A673 (cell line): ENCODE measurements around the gene GPR78. TPM values are rescaled to one million over a fixed set of nuclear protein-coding genes. Genes with fewer than 3 reads are reported as not detected.

Experiments used
- BruUV-seq: library from RNA; stranded (reverse); fragments of 400-500 nt; replicated peaks from 2 replicates; lab custom pipeline; 2021; lab: Mats Ljungman, UMichigan
- CTCF ChIA-PET: fragments of 300-600 bp; sonication (Branson Sonifier 250); formaldehyde crosslinking; loops from one replicate; lab custom pipeline; 2022; ENCODE audit warnings: antibody characterized with exemption; lab: Charles Lee
- POLR2A ChIA-PET: fragments of 300-600 bp; sonication (Branson Sonifier 250); formaldehyde crosslinking; loops from one replicate; lab custom pipeline; 2022; ENCODE audit warnings: antibody characterized with exemption; ENCODE audit not compliant: low non-redundant PET; lab: Charles Lee
- DNase-seq: peaks from one replicate; pipeline ENCODE4 v3.0.0-alpha.2; 2015; ENCODE audit warnings: low spot score
- H3K27ac ChIP-seq: fragments of 200-600 bp; sonication (generic); 2 replicates; pipeline ENCODE4 v1.5.1; 2016; ENCODE audit warnings: mixed run types, low read depth, mild to moderate bottlenecking, mixed read lengths, antibody characterized with exemption, low read length; ENCODE audit not compliant: poor library complexity, severe bottlenecking
- H3K27me3 ChIP-seq: fragments of 200-600 bp; sonication (generic); replicated peaks from 2 replicates; pipeline ENCODE4 v1.6.1; 2017; ENCODE audit warnings: mixed run types, low read depth, mild to moderate bottlenecking, mixed read lengths, antibody characterized with exemption, low read length; ENCODE audit not compliant: insufficient read depth, poor library complexity
- H3K36me3 ChIP-seq: fragments of 200-600 bp; sonication (generic); 2 replicates; pipeline ENCODE4 v1.6.1; 2016; ENCODE audit warnings: mixed run types, mild to moderate bottlenecking, mixed read lengths, antibody characterized with exemption, low read length; ENCODE audit not compliant: insufficient read depth, poor library complexity, severe bottlenecking
- H3K4me1 ChIP-seq: fragments of 200-600 bp; sonication (generic); 2 replicates; pipeline ENCODE4 v1.6.1; 2017; ENCODE audit warnings: mixed run types, mild to moderate bottlenecking, mixed read lengths, antibody characterized with exemption, low read length; ENCODE audit not compliant: insufficient read depth, poor library complexity, severe bottlenecking
- H3K4me3 ChIP-seq: fragments of 200-600 bp; sonication (generic); 2 replicates; pipeline ENCODE4 v1.5.1; 2016; ENCODE audit warnings: low read depth, mixed run types, mild to moderate bottlenecking, mixed read lengths, low read length; ENCODE audit not compliant: poor library complexity, severe bottlenecking
- H3K9me3 ChIP-seq: fragments of 200-600 bp; sonication (generic); 2 replicates; pipeline ENCODE4 v1.6.1; 2016; ENCODE audit warnings: mixed run types, low read depth, mild to moderate bottlenecking, mixed read lengths, antibody characterized with exemption, low read length; ENCODE audit not compliant: poor library complexity, severe bottlenecking
- EZH2 ChIP-seq: fragments of 200-600 bp; sonication (generic); IDR thresholded peaks from 2 replicates; pipeline ENCODE4 v1.6.1; 2017; ENCODE audit warnings: borderline replicate concordance, low read depth, mild to moderate bottlenecking, mixed read lengths, antibody characterized with exemption, low read length; ENCODE audit not compliant: poor library complexity, severe bottlenecking
- intact Hi-C: fragments of 100-400 bp; cut with micrococcal nuclease; formaldehyde crosslinking; loops from one replicate; pipeline ENCODE4 v1.10.0; 2022; ENCODE audit not compliant: unreplicated experiment
- total RNA-seq: library from RNA; stranded (reverse); gene quantifications from 2 replicates; pipeline ENCODE4 v1.2.3, GENCODE V29; 2021
- TF ChIP-seq, protein P1 (sequence below): fragments of 300-800, 200-600 bp; sonication (generic); conservative IDR thresholded peaks from 2 replicates; pipeline ENCODE4 v1.5.1; 2017; ENCODE audit warnings: low read depth, mild to moderate bottlenecking, antibody characterized with exemption, low read length, moderate library complexity, mixed read lengths

GPR78 gene
- total RNA-seq, 1 experiment from 2014 or later: not detected

DNA sequence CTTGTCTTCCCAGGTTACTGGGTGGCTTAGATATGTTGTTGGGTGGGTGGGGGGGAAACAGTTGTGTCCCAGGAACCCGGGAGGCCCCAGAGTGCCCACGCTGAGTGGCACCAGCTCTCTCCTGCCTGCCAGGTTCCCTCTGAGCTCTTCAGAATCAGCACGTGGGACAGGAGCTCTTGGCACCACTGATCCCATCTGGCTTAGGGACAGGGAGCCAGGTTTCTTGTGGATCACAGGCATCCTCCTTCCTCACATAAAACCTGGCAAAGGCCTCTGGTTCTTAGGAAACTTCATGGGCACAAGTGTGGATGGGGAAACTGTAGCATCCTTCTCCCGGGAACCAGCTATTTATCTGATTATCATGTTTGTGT, 3.4 kb downstream of the GPR78 start:
- H3K27me3 ChIP-seq: peaks cover 56% of the 10 kb centered on the region
- no peaks in the 10 kb centered on the region for H3K9me3 ChIP-seq
- TF ChIP-seq EZH2: no peak
- TF ChIP-seq, protein P1, sequence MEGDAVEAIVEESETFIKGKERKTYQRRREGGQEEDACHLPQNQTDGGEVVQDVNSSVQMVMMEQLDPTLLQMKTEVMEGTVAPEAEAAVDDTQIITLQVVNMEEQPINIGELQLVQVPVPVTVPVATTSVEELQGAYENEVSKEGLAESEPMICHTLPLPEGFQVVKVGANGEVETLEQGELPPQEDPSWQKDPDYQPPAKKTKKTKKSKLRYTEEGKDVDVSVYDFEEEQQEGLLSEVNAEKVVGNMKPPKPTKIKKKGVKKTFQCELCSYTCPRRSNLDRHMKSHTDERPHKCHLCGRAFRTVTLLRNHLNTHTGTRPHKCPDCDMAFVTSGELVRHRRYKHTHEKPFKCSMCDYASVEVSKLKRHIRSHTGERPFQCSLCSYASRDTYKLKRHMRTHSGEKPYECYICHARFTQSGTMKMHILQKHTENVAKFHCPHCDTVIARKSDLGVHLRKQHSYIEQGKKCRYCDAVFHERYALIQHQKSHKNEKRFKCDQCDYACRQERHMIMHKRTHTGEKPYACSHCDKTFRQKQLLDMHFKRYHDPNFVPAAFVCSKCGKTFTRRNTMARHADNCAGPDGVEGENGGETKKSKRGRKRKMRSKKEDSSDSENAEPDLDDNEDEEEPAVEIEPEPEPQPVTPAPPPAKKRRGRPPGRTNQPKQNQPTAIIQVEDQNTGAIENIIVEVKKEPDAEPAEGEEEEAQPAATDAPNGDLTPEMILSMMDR: no peak
- POLR2A ChIA-PET: no interaction called here
- H3K4me3 ChIP-seq: no peak overlapping the region
- intact Hi-C loops: no loop called here
- DNase-seq: no peak
- no peaks in the 10 kb centered on the region for H3K36me3 ChIP-seq
- no peak overlapping the region for H3K27ac ChIP-seq
- no TSS peak for BruUV-seq
- no peaks in the 10 kb centered on the region for H3K4me1 ChIP-seq
- CTCF ChIA-PET: no interaction called here

DNA sequence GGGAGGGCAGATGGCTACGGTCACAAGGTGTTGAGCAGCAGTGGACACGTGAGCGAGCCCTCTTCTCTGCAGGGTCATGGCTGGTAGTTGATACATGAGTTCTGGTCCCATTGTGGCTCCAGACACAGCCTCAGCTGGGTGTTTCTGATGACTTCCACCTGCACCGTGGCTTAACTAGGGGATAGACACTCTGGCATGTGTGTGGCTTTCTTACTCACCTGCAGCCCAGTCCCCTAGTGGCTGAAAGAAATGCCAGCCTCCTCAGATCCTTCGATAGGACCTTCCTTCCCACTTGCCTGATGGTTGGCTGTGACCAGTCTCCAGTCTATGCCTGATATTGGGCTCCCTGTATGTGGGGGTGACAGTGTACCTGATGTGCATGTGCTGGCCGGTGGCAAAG, 5.0 kb downstream of the GPR78 start:
- no TSS peak for BruUV-seq
- Histone ChIP-seq H3K4me1 (no peaks in the 10 kb centered on the region), H3K27me3 (peaks cover 63% of the 10 kb centered on the region), H3K36me3 (no peaks in the 10 kb centered on the region), H3K9me3 (no peaks in the 10 kb centered on the region), H3K27ac (no peak overlapping the region), H3K4me3 (no peak overlapping the region)
- ChIA-PET POLR2A (no interaction called here), CTCF (no interaction called here)
- intact Hi-C loops: no loop called here
- no peak for DNase-seq
- no peak for TF ChIP-seq EZH2
- TF ChIP-seq, protein P1: no peak

DNA sequence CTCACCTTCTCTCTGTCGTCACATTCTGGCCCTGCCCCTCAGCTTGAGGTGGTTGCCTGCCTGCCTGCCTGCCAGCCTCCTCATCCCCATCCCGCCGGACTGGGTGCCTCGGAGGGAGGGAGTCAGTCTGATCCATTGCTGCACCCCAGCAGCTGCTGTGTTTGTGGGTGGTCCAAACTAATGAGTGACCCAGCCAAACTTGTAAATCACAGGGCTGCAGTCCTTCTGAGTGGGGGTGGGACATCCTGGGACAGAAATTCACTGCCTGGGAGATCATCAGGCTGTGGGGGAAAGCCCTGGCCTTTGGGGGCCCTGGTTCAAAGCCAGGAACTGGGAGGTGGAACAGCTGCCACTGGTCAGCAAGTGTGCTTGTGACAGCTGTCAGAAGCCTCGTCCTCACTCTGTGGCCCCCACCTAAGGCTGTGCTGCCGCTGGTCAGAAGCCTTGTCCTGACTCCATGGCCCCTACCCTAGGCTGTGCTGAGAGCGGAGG, 5.6 kb downstream of the GPR78 start:
- no peak for DNase-seq
- ChIA-PET POLR2A (no interaction called here), CTCF (no interaction called here)
- no peak for TF ChIP-seq EZH2
- TF ChIP-seq, protein P1: no peak
- intact Hi-C loops: no loop called here
- no peaks in the 10 kb centered on the region for H3K36me3 ChIP-seq
- no TSS peak for BruUV-seq
- H3K9me3 ChIP-seq: no peaks in the 10 kb centered on the region
- H3K4me3 ChIP-seq: no peak overlapping the region
- H3K27me3 ChIP-seq: peaks cover 67% of the 10 kb centered on the region
- no peaks in the 10 kb centered on the region for H3K4me1 ChIP-seq
- H3K27ac ChIP-seq: no peak overlapping the region
